Measurements from ENCODE around the gene SAMD10. TPM values are rescaled to one million over a fixed set of nuclear protein-coding genes. Genes with fewer than 3 reads are reported as not detected.

Gene SAMD10
- polyA plus RNA-seq, 1 of the 3 experiments (the other 2 are of a cell fraction): 11.6 TPM

GRCh38 chr20:63943808-63944077, 35.7 kb downstream of the SAMD10 start (continued):
- TF ChIP-seq REST (IDR thresholded peaks at IDR 0.05; ENCODE audit: low read depth, low read length) (no peak), EZH2phosphoT487 (IDR thresholded peaks at IDR 0.05; ENCODE audit: borderline replicate concordance, low read depth) (no peak), IRF3 (IDR thresholded peaks at IDR 0.05; ENCODE audit: low read depth, low read length) (no peak), RFX5 (IDR thresholded peaks at IDR 0.05; ENCODE audit: low read length) (no peak), MXI1 (IDR thresholded peaks at IDR 0.05; ENCODE audit: low read depth, low read length) (no peak)

GRCh38 chr20:63942969-63943807, 36.3 kb downstream of the SAMD10 start:
- no peak for DNase-seq
- Histone ChIP-seq H4K20me1 (ENCODE audit: insufficient read depth) (peaks cover 64% of the 10 kb centered on the region), H3K36me3 (replicated peaks in 1 of 2; ENCODE audit: control insufficient read depth in 1 of 2, insufficient read depth in 2 of 2, low read length in 1 of 2) (peaks cover 0 to 54% of the 10 kb centered on the region in 2 experiments), H3K27me3 (ENCODE audit: insufficient read depth) (no peaks in the 10 kb centered on the region), H3K9me2 (no peaks in the 10 kb centered on the region), H3K4me3 (ENCODE audit: low read depth in 2 of 2, low read length in 1 of 2) (no peak overlapping the region), H3F3A (replicated peaks; ENCODE audit: insufficient read depth) (peaks cover 14% of the 10 kb centered on the region), H3K9me3 (no peaks in the 10 kb centered on the region), H3K4me1 (ENCODE audit: control insufficient read depth in 1 of 2, insufficient read depth in 2 of 2, low read depth in 1 of 2, low read length in 1 of 2) (peaks cover 0 to 6% of the 10 kb centered on the region in 2 experiments; a peak in 1 of 4 replicates), H3K27ac (ENCODE audit: low read depth in 2 of 2, low read length in 1 of 2) (no peak overlapping the region; a peak in 1 of 4 replicates), H3K79me2 (ENCODE audit: insufficient read depth) (peaks cover 18% of the 10 kb centered on the region; the same call in 1 of the 2 replicates), H3K9ac (no peak overlapping the region), H3K4me2 (no peak overlapping the region), H2AFZ (ENCODE audit: low read depth) (no peak overlapping the region)
- ChIA-PET POLR2A (no interaction called here), CTCF (interaction anchor here (0.9 to 2.4 kb wide), 4 partner anchors 10 to 168 kb away, joined by 3 to 10 read pairs (median 5); no protein-coding TSS in a partner anchor)
- 17% methylated on average over 2 of the region's 19 CpGs for WGBS (ENCODE audit: low lambda C conversion rate)
- TF ChIP-seq ZBTB33 (IDR thresholded peaks at IDR 0.05; ENCODE audit: borderline replicate concordance, low read depth) (no peak), TEAD4 (IDR thresholded peaks at IDR 0.05; ENCODE audit: borderline replicate concordance, insufficient read depth) (no peak), REST (IDR thresholded peaks at IDR 0.05; ENCODE audit: low read depth, low read length) (no peak), FOXM1 (IDR thresholded peaks at IDR 0.05; ENCODE audit: low read depth) (no peak), MXI1 (IDR thresholded peaks at IDR 0.05; ENCODE audit: low read depth, low read length) (no peak), USF2 (IDR thresholded peaks at IDR 0.05; ENCODE audit: borderline replicate concordance, low read depth, low read length) (no peak), FOXJ3 (CRISPR knock-in tag; IDR thresholded peaks at IDR 0.05) (no peak), RXRA (IDR thresholded peaks at IDR 0.05; ENCODE audit: borderline replicate concordance, low read depth) (no peak), CTCF (IDR thresholded peaks at IDR 0.05) (no peak), GATA2 (CRISPR knock-in tag; IDR thresholded peaks at IDR 0.05) (no peak), SIN3A (IDR thresholded peaks at IDR 0.05; ENCODE audit: borderline replicate concordance, low read depth, low read length) (no peak)
